GM10266 (cell line): ENCODE results near the gene PDK4.

Source experiments
- DNase-seq: peaks from one replicate; pipeline ENCODE4 v3.0.0; 2012; ENCODE audit errors: extremely low spot score
- CTCF ChIP-seq: IDR thresholded peaks from 2 replicates; pipeline ENCODE4 v1.5.1; 2012; ENCODE audit warnings: mild to moderate bottlenecking, low read depth; ENCODE audit not compliant: control insufficient read depth, insufficient read depth; ENCODE audit errors: missing control alignments

The PDK4 gene

GRCh38 chr7:95593343-95593742 is 3.0 kb downstream of the PDK4 start:
- no peak for TF ChIP-seq CTCF
- DNase-seq: no peak

- DNase-seq: no peak
- no peak for TF ChIP-seq CTCF
Observed at GRCh38 chr7:95592570-95592969, 3.7 kb downstream of the PDK4 start.

GRCh38 chr7:95590387-95591248 is 5.7 kb downstream of the PDK4 start:
- DNase-seq: no peak

GRCh38 chr7:95589766-95590165 is 6.5 kb downstream of the PDK4 start:
- no peak for DNase-seq
- no peak for TF ChIP-seq CTCF

More at GRCh38 chr7:95590387-95591248, 5.7 kb downstream of the PDK4 start:
- no peak for TF ChIP-seq CTCF

- DNase-seq: no peak
Observed at GRCh38 chr7:95589031-95589430, 7.3 kb downstream of the PDK4 start.

GRCh38 chr7:95586951-95587301 is 9.4 kb downstream of the PDK4 start:
- no peak for TF ChIP-seq CTCF
- no peak for DNase-seq

More at GRCh38 chr7:95589031-95589430, 7.3 kb downstream of the PDK4 start:
- TF ChIP-seq CTCF: no peak

- no peak for TF ChIP-seq CTCF
- no peak for DNase-seq
Observed at GRCh38 chr7:95585426-95585789, 10.9 kb downstream of the PDK4 start.
